Measurements from ENCODE around the gene LTBP1. TPM values are rescaled to one million over a fixed set of nuclear protein-coding genes. Genes with fewer than 3 reads are reported as not detected.

LTBP1 gene
- total and polyA plus RNA-seq, 2 donors (not counting 1 experiment from before 2014, with no cell fraction given), result 0.69 TPM; not detected in 1

- no peaks in the 10 kb centered on the region for H3K79me2 ChIP-seq (ENCODE audit: control insufficient read depth, insufficient read depth, low read length)
- Mint-ChIP-seq H3K9me3 (ENCODE audit: insufficient read depth) (no peaks in the 10 kb centered on the region), H3K4me1 (no peaks in the 10 kb centered on the region), H3K27ac (no peak overlapping the region), H3K4me3 (no peak overlapping the region), H3K27me3 (peaks cover 11% of the 10 kb centered on the region)
- H3K4me2 ChIP-seq (replicated peaks; ENCODE audit: low read depth, low read length, poor library complexity, severe bottlenecking), result no peak overlapping the region
- DNase-seq (no peak), ATAC-seq (ENCODE audit: low read depth) (no peak)
- no peak overlapping the region for H3K4me3 ChIP-seq (ENCODE audit: control extremely low read depth in 1 of 5, extremely low read depth in 1 of 5, insufficient read depth in 1 of 5, low read depth in 2 of 5, low read length in 4 of 5)
- peaks cover 0 to 19% (median 2%) of the 10 kb centered on the region in 4 experiments for H3K27me3 ChIP-seq (replicated peaks in 1 of 4; ENCODE audit: control extremely low read depth in 1 of 4, control insufficient read depth in 3 of 4, insufficient read depth in 4 of 4, low read length in 3 of 4)
- H3K9me3 ChIP-seq (ENCODE audit: control extremely low read depth in 1 of 3, control insufficient read depth in 2 of 3, insufficient read depth in 1 of 3, low read length in 2 of 3), result peaks cover 0 to 5% (median 0%) of the 10 kb centered on the region in 3 donors
- ChIA-PET POLR2A (no interaction called here), CTCF (no interaction called here)
- no peaks in the 10 kb centered on the region for H3K36me3 ChIP-seq (replicated peaks in 1 of 2; ENCODE audit: control extremely low read depth in 1 of 2, control insufficient read depth in 1 of 2, extremely low read depth in 1 of 2, insufficient read depth in 2 of 2, low read length in 1 of 2)
- no peaks in the 10 kb centered on the region for H3K4me1 ChIP-seq (ENCODE audit: control insufficient read depth in 2 of 2, insufficient read depth in 2 of 2, low read length in 2 of 2)
- WGBS (ENCODE audit: insufficient coverage), result 20% methylated on average over 1 of the region's 5 CpGs
- no peak overlapping the region for H2AFZ ChIP-seq (ENCODE audit: insufficient read depth, low read depth, low read length, poor library complexity, severe bottlenecking)
- TF ChIP-seq, protein P1, sequence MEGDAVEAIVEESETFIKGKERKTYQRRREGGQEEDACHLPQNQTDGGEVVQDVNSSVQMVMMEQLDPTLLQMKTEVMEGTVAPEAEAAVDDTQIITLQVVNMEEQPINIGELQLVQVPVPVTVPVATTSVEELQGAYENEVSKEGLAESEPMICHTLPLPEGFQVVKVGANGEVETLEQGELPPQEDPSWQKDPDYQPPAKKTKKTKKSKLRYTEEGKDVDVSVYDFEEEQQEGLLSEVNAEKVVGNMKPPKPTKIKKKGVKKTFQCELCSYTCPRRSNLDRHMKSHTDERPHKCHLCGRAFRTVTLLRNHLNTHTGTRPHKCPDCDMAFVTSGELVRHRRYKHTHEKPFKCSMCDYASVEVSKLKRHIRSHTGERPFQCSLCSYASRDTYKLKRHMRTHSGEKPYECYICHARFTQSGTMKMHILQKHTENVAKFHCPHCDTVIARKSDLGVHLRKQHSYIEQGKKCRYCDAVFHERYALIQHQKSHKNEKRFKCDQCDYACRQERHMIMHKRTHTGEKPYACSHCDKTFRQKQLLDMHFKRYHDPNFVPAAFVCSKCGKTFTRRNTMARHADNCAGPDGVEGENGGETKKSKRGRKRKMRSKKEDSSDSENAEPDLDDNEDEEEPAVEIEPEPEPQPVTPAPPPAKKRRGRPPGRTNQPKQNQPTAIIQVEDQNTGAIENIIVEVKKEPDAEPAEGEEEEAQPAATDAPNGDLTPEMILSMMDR (IDR thresholded peaks at IDR 0.05), result no peak
- no peak for TF ChIP-seq EZH2 (IDR thresholded peaks at IDR 0.05; ENCODE audit: borderline replicate concordance, insufficient read depth, low read depth, low read length, poor library complexity, severe bottlenecking)
- H4K20me1 ChIP-seq (ENCODE audit: control insufficient read depth, insufficient read depth, low read length, poor library complexity, severe bottlenecking), result no peaks in the 10 kb centered on the region
- H3K27ac ChIP-seq (ENCODE audit: low read length in 2 of 2), result no peak overlapping the region
- no peak overlapping the region for H3K9ac ChIP-seq (ENCODE audit: low read length)
- intact Hi-C loops (cut with micrococcal nuclease), result no loop called here
These were observed 74.9 kb downstream of the LTBP1 start for GRCh38 chr2:33021542-33022227.

GRCh38 chr2:33022395-33022985 lies 75.7 kb downstream of the LTBP1 start:
- ChIA-PET CTCF (no interaction called here), POLR2A (no interaction called here)
- 100% methylated on average over 1 of the region's 2 CpGs for whole genome bisulfite sequencing (ENCODE audit: insufficient coverage)
- Mint-ChIP-seq H3K9me3 (ENCODE audit: insufficient read depth) (no peaks in the 10 kb centered on the region), H3K4me1 (no peaks in the 10 kb centered on the region), H3K27me3 (peaks cover 11% of the 10 kb centered on the region), H3K27ac (no peak overlapping the region), H3K4me3 (no peak overlapping the region)
- Histone ChIP-seq H3K79me2 (ENCODE audit: control insufficient read depth, insufficient read depth, low read length) (no peaks in the 10 kb centered on the region), H3K27ac (ENCODE audit: low read length in 2 of 2) (no peak overlapping the region), H3K9ac (ENCODE audit: low read length) (no peak overlapping the region), H3K27me3 (replicated peaks in 1 of 4; ENCODE audit: control extremely low read depth in 1 of 4, control insufficient read depth in 3 of 4, insufficient read depth in 4 of 4, low read length in 3 of 4) (peaks cover 0 to 19% (median 2%) of the 10 kb centered on the region in 4 experiments), H3K4me2 (replicated peaks; ENCODE audit: low read depth, low read length, poor library complexity, severe bottlenecking) (no peak overlapping the region), H3K36me3 (replicated peaks in 1 of 2; ENCODE audit: control extremely low read depth in 1 of 2, control insufficient read depth in 1 of 2, extremely low read depth in 1 of 2, insufficient read depth in 2 of 2, low read length in 1 of 2) (no peaks in the 10 kb centered on the region), H3K4me3 (ENCODE audit: control extremely low read depth in 1 of 5, extremely low read depth in 1 of 5, insufficient read depth in 1 of 5, low read depth in 2 of 5, low read length in 4 of 5) (no peak overlapping the region), H3K4me1 (ENCODE audit: control insufficient read depth in 2 of 2, insufficient read depth in 2 of 2, low read length in 2 of 2) (no peaks in the 10 kb centered on the region), H4K20me1 (ENCODE audit: control insufficient read depth, insufficient read depth, low read length, poor library complexity, severe bottlenecking) (no peaks in the 10 kb centered on the region), H3K9me3 (ENCODE audit: control extremely low read depth in 1 of 3, control insufficient read depth in 2 of 3, insufficient read depth in 1 of 3, low read length in 2 of 3) (peaks cover 0 to 5% (median 0%) of the 10 kb centered on the region in 3 donors), H2AFZ (ENCODE audit: insufficient read depth, low read depth, low read length, poor library complexity, severe bottlenecking) (no peak overlapping the region)
- DNase-seq (no peak), ATAC-seq (ENCODE audit: low read depth) (no peak)
- intact Hi-C loops (cut with micrococcal nuclease), result no loop called here
- no peak for TF ChIP-seq EZH2 (IDR thresholded peaks at IDR 0.05; ENCODE audit: borderline replicate concordance, insufficient read depth, low read depth, low read length, poor library complexity, severe bottlenecking)
- TF ChIP-seq, protein P1 (IDR thresholded peaks at IDR 0.05), result no peak
